Epithelial cell of proximal tubule (primary cell): ENCODE results near the gene SUSD2. TPM values are rescaled to one million over a fixed set of nuclear protein-coding genes. Genes with fewer than 3 reads are reported as not detected.
A peak's percentile ranks its signal among the peaks of the same experiment; 100 is the strongest.

Source experiments
- DNase-seq: peaks from one replicate; pipeline ENCODE4 v3.0.0-alpha.2; 2011; ENCODE audit warnings: low read depth
- H3K4me3 ChIP-seq: 2 replicates; pipeline ENCODE4 v1.5.1; 2011; ENCODE audit warnings: low read depth, mild to moderate bottlenecking, low read length
- total RNA-seq: library from RNA; depleted of rRNA; stranded (reverse); fragments of >200 nt; gene quantifications from 2 replicates; pipeline ENCODE4 v1.2.3, GENCODE V29; 2015
- TF ChIP-seq, protein P1 (sequence below): conservative IDR thresholded peaks from 2 replicates; pipeline ENCODE4 v1.5.1; 2012; ENCODE audit warnings: low read depth, mild to moderate bottlenecking, low read length

The SUSD2 gene
- total RNA-seq, 1 donor from 2014 or later: 0.06 TPM

DNA sequence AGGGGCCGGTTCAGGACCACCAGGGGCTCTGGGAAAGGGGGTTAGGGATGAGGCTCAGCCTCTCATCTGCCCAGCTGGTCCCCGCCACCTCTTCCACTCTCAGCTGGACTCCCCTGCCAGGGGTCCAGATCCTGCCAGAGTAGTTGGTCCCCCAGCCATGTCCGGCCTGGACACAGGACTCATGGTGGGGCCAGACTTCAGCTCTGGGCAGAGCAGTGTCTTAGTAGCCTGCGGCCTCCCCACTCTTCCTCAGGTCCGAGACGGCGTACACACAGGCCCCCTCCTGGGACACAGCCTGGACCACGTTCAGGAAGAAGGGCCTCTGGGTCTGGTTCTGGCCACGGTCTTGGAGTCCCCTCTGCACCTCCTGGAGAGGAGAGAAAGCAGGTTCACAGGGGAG, 38.5 kb downstream of the SUSD2 start:
- no peak overlapping the region for H3K4me3 ChIP-seq
- TF ChIP-seq, protein P1, sequence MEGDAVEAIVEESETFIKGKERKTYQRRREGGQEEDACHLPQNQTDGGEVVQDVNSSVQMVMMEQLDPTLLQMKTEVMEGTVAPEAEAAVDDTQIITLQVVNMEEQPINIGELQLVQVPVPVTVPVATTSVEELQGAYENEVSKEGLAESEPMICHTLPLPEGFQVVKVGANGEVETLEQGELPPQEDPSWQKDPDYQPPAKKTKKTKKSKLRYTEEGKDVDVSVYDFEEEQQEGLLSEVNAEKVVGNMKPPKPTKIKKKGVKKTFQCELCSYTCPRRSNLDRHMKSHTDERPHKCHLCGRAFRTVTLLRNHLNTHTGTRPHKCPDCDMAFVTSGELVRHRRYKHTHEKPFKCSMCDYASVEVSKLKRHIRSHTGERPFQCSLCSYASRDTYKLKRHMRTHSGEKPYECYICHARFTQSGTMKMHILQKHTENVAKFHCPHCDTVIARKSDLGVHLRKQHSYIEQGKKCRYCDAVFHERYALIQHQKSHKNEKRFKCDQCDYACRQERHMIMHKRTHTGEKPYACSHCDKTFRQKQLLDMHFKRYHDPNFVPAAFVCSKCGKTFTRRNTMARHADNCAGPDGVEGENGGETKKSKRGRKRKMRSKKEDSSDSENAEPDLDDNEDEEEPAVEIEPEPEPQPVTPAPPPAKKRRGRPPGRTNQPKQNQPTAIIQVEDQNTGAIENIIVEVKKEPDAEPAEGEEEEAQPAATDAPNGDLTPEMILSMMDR: no peak
- no peak for DNase-seq

- no peak for DNase-seq
- TF ChIP-seq, protein P1: no peak
- H3K4me3 ChIP-seq: no peak overlapping the region
These were observed 43.2 kb downstream of the SUSD2 start for GRCh38 chr22:24224468-24224867.

GRCh38 chr22:24225044-24225601, 43.8 kb downstream of the SUSD2 start:
- TF ChIP-seq, protein P1: no peak
- no peak for DNase-seq

GRCh38 chr22:24225951-24226350, 44.7 kb downstream of the SUSD2 start:
- no peak for DNase-seq
- no peak overlapping the region for H3K4me3 ChIP-seq
- TF ChIP-seq, protein P1: no peak

More at GRCh38 chr22:24225044-24225601, 43.8 kb downstream of the SUSD2 start:
- H3K4me3 ChIP-seq: no peak overlapping the region

GRCh38 chr22:24230911-24231656, 49.8 kb downstream of the SUSD2 start:
- no peak for DNase-seq
- TF ChIP-seq, protein P1: peak; percentile 53
- H3K4me3 ChIP-seq: no peak overlapping the region

DNA sequence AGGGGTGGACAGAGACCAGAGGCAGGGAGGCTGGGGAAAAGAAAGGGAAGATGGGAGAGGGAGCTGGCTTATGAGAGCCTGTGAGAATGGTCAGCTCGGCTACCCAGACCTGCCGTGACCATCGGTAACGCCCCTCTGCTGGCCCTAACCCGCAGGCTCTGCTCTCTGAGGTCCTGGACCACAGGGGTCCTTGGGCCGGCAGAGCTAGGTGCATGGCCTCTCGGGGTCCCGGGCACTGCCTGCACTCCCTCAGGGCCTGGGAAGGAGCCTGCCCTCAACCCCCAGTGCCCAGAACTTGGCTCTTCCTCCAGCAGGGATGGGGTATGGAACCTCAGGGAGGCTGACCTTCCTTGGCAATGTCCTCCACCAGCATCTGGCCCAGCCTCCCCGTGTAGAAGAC, 50.4 kb downstream of the SUSD2 start:
- no peak overlapping the region for H3K4me3 ChIP-seq
- TF ChIP-seq, protein P1: no peak
- no peak for DNase-seq

- no peak overlapping the region for H3K4me3 ChIP-seq
- TF ChIP-seq, protein P1: no peak
- no peak for DNase-seq
These were observed 50.8 kb downstream of the SUSD2 start for GRCh38 chr22:24232124-24232523.
